ENCODE measurements around the gene PLPPR4.

Gene PLPPR4

DNA sequence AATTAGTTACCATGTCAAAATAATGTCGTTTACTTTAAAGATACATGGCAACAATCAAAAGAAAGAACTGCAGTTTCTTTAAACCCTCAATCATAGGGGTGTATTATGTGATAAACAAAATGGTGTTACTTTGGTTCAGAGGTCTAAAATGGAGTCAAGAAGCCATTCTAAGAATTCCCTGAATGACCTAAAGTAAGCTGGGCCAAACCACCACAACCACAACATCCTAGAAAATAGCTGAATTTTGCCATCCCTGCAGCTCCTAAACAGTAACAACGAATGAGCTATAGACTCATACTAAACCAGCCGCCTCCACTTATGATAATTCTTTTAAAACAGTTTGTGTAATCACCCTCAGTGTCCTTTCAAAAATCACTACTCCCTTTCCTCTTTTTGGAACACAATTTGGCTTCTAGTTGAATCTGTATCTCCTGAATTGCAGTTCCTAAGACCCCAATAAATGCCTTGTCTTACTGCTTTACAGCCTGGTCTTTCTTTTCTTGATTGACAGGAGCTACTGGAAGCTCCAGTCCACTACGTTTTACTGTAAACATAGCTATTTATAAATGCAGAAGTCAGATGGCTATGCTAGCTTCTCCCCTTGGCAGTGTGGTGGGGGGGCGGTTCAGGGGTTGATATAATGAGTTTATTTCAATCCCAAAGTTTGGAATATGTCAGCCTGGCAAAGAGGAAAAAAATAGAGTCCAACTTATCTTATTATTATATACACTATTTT, 84.3 kb downstream of the PLPPR4 start:
- DNase-seq (ENCODE audit: low spot score) = no peak

DNA sequence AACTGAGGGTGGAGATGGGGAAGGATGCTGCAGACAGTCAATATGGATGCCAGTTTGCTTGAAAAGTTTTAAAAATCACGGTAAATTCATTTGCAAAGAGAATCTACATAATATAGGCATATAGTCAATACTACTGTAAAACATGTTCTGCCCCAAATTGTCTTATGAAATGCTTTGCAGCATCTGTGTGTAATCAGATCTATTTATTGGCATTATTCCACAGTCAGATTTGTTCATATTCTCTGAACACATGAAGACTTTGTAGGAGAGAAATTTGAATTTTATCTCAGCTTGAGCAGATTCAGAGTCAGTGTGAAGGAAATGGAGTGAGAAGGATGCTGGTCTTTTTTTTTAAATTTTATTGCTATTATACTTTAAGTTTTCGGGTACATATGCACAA, 88.5 kb downstream of the PLPPR4 start:
- no peak for DNase-seq (ENCODE audit: low spot score)

DNA sequence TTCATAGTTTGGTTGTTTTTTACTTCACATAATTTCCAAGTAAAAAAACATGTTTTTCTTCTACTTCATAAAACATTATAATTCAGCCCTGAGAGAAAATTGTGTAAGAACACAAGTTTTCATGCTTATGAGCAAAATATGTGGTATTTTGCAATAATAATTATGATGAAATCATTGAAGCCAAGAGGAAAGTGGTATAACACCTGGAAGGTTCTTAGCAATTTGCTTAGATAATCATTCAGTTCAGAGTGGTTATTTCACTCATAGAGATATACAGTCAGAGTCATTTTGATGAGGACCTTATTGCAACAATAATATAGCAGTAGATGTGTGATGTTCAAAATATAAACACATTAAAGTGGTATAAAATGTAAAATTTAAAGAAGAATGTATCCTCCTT, 94.5 kb downstream of the PLPPR4 start:
- DNase-seq (ENCODE audit: low spot score) = no peak
